Measurements from ENCODE around the gene ZNF189. TPM values are rescaled to one million over a fixed set of nuclear protein-coding genes. Genes with fewer than 3 reads are reported as not detected.

ZNF189 gene
- total RNA-seq, 1 experiment from 2014 or later: 15.8 TPM

DNA sequence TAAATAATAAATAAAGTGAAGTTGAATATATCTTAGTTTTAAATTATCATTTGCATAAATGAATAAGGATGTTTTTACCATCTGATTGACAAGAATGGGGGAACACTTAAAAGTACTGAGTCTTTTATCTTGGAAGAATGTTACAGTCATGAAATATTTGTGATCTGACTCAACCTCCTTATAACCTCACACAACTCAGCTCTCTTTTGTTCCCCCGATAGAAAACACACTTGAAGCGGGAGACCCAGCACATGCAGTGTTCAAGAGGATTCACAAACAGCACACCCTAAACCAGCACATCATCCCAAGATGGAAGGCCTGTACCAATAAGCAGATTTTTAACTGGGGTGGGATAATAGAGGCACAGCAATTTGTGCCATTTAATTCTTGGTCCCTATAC, 29.4 kb upstream of the ZNF189 start:
- Histone ChIP-seq H2BK15ac (ENCODE audit: low read depth, low read length) (no peak overlapping the region), H3K23me2 (ENCODE audit: insufficient read length, low read depth, low read length, poor library complexity, severe bottlenecking) (no peaks in the 10 kb centered on the region), H3K14ac (ENCODE audit: insufficient read depth, low read length) (no peak overlapping the region), H2AK5ac (ENCODE audit: insufficient read length, low read length) (no peak overlapping the region), H3K4ac (ENCODE audit: low read depth, low read length) (no peak overlapping the region), H2BK5ac (ENCODE audit: insufficient read length, low read length) (no peak overlapping the region), H2AFZ (ENCODE audit: low read length) (no peak overlapping the region), H3K4me1 (ENCODE audit: insufficient read depth, low read length) (no peaks in the 10 kb centered on the region), H3K79me2 (ENCODE audit: insufficient read depth, low read length) (no peaks in the 10 kb centered on the region), H3K9me3 (ENCODE audit: control insufficient read depth, low read depth, low read length) (no peaks in the 10 kb centered on the region), H2BK120ac (ENCODE audit: low read depth, low read length, poor library complexity, severe bottlenecking) (no peak overlapping the region), H3T11ph (ENCODE audit: low read length) (no peak overlapping the region), H2BK12ac (ENCODE audit: insufficient read length, low read depth, low read length) (no peak overlapping the region), H3K4me2 (ENCODE audit: insufficient read depth, insufficient read length, low read length) (no peak overlapping the region), H3K56ac (ENCODE audit: insufficient read length, low read depth, low read length) (no peak overlapping the region), H3K27ac (ENCODE audit: insufficient read length, low read depth, low read length) (no peak overlapping the region), H4K8ac (replicated peaks; ENCODE audit: insufficient read length, low read depth, low read length) (no peak overlapping the region), H4K5ac (ENCODE audit: insufficient read length, low read depth, low read length) (no peak overlapping the region), H3K9ac (ENCODE audit: extremely low read depth, insufficient read length, low read length) (no peak overlapping the region), H2BK20ac (ENCODE audit: low read depth, low read length, poor library complexity, severe bottlenecking) (no peak overlapping the region), H3K79me1 (ENCODE audit: insufficient read depth, low read depth, low read length, poor library complexity, severe bottlenecking) (no peaks in the 10 kb centered on the region), H4K20me1 (ENCODE audit: control insufficient read depth, insufficient read depth, insufficient read length) (no peaks in the 10 kb centered on the region), H4K91ac (ENCODE audit: insufficient read length, low read depth, low read length) (no peak overlapping the region), H3K23ac (ENCODE audit: insufficient read length, low read depth, low read length) (no peak overlapping the region), H3K27me3 (ENCODE audit: insufficient read depth, low read length) (no peaks in the 10 kb centered on the region), H3K18ac (ENCODE audit: insufficient read length, low read depth, low read length) (no peak overlapping the region)
- Mint-ChIP-seq H3K27me3 (ENCODE audit: low read depth) (no peaks in the 10 kb centered on the region), H3K4me3 (no peak overlapping the region), H3K9me3 (no peaks in the 10 kb centered on the region), H3K4me1 (peaks cover 4 to 7% of the 10 kb centered on the region in 2 experiments; a peak in 3 of 4 replicates), H3K36me3 (ENCODE audit: insufficient read depth in 1 of 3, low read depth in 3 of 3) (no peaks in the 10 kb centered on the region), H3K27ac (no peak overlapping the region)
- WGBS (ENCODE audit: extremely low coverage, insufficient read length, low lambda C conversion rate): no CpG with 5 or more reads among the region's 2 CpGs
- TF ChIP-seq, protein P1, sequence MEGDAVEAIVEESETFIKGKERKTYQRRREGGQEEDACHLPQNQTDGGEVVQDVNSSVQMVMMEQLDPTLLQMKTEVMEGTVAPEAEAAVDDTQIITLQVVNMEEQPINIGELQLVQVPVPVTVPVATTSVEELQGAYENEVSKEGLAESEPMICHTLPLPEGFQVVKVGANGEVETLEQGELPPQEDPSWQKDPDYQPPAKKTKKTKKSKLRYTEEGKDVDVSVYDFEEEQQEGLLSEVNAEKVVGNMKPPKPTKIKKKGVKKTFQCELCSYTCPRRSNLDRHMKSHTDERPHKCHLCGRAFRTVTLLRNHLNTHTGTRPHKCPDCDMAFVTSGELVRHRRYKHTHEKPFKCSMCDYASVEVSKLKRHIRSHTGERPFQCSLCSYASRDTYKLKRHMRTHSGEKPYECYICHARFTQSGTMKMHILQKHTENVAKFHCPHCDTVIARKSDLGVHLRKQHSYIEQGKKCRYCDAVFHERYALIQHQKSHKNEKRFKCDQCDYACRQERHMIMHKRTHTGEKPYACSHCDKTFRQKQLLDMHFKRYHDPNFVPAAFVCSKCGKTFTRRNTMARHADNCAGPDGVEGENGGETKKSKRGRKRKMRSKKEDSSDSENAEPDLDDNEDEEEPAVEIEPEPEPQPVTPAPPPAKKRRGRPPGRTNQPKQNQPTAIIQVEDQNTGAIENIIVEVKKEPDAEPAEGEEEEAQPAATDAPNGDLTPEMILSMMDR (conservative IDR thresholded peaks at IDR 0.05): no peak
- no peak for DNase-seq
